DMS114 treated with DMSO at 0.1 percent for 48 hours (cell line): ENCODE results near the gene ELFN2.

Experiments
- DNase-seq: peaks from one replicate; lab custom pipeline; 2025; ENCODE audit not compliant: unreplicated experiment; lab: John Stamatoyannopoulos, UW

Gene ELFN2

GRCh38 chr22:37454857-37455686, 27.8 kb upstream of the ELFN2 start:
- no peak for DNase-seq

DNA sequence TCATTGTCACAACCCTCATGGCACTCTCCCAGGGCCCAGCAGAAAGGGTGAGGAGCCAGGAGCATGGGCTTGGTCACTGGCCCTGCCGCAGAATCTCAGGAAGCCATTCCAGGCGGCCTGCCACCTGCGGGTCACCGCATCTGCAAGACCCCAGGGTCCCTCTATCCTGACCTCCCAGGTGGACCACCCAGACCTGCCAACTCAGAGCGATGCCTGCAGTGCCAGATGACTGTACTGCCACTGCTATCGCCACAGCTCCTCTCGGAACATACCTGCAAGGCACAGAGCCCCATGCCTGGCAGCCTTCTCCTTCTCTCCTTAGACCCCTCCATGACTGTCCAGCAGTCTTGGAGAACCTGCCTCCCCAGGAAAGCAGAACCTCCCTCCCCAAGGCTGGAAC, 26.4 kb upstream of the ELFN2 start:
- no peak for DNase-seq

DNA sequence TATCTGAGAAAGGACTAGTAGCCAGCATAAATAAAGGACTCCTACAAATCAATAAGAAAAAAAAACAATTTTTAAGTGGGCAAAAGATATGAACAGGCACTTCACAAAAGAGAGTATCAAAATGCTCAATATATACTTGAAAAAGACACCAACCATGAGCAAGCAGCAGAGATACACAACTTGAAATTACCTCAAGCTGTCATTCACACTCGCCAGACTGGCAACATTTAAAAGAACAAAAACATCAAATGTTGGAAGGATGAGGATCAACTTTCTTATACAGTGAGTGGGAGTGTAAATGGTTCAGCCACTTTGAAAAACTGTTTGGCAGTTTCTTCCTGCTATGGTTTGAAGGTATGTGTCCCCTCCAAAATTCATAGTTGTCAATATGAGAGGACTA, 23.9 kb upstream of the ELFN2 start:
- DNase-seq = no peak

GRCh38 chr22:37449331-37450001, 22.2 kb upstream of the ELFN2 start:
- DNase-seq = no peak

GRCh38 chr22:37448516-37449127, 21.3 kb upstream of the ELFN2 start:
- no peak for DNase-seq

- DNase-seq = no peak
Observed at GRCh38 chr22:37445501-37445900, 18.2 kb upstream of the ELFN2 start.

GRCh38 chr22:37443977-37444376, 16.7 kb upstream of the ELFN2 start:
- no peak for DNase-seq

GRCh38 chr22:37443086-37443485, 15.8 kb upstream of the ELFN2 start:
- DNase-seq = no peak

- no peak for DNase-seq
Observed at GRCh38 chr22:37442537-37442936, 15.3 kb upstream of the ELFN2 start.

DNA sequence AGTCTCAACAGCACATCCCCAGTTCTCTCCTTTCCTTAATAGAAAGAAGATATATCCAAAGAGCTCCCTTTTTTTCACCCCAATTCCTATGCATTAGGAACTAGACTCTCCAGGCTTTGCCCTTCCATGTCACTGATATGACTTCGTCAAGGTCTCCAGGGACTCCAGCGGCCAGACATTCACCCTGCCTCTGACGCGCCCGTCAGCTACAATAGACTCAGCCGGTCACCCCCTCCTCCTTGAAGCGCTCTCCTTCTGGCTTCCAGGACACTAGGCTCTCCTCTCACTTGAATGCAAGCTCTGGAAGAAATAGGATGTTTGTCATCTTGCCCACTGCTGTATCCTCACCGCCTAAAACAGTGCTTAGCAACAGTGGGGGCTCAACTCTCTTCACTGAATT, 14.9 kb upstream of the ELFN2 start:
- no peak for DNase-seq

DNA sequence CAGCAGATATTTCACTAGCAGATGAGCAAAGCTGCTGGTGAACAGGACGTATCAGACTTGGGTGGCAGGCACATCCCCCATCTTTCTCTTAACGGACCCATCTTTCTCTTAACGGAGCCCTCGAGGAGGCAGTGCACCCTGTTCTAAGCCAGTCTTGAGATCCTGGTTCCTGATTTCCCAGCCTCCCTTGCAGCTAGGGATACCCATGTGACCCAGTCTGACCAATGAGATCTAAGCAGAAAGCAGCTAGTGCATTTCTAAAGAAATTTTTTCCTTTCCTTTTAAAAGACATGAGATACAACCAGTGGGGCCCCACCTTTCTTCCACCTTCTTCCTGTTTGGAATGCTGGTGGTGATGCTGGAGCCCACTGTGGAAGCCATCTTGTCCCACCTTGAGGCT, 13.6 kb upstream of the ELFN2 start:
- DNase-seq = no peak

- DNase-seq = no peak
Observed at GRCh38 chr22:37439347-37439746, 12.1 kb upstream of the ELFN2 start.

DNA sequence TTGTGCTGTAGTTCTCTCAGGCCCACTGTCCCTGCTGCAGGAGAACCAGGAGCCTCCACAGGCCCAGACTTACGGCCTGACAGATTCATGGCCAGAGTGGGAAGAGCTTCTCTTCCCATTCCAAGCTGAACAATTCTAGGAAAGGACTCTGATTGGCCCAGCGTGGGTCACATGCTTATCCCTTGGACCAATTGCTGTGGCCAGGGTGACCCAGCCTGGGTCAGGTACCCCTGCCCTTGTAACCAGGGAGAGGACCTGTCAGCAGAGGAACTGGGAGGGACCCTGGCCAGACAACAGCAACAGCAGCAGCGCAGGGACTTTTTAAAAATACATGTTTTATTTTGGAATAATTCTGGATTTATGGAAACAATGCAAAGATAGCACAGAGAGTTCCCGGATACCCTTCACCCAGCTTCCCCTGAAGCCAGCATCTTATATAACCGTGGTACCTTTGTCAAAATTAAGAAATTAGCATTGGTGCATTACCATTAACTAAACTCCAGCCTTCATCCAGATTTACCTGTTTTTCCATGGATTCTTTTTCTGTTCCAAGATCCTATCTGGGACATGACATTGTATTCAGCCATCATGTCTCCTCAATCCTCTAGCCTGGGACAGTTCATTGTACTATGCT, 8.8 kb upstream of the ELFN2 start:
- no peak for DNase-seq

DNA sequence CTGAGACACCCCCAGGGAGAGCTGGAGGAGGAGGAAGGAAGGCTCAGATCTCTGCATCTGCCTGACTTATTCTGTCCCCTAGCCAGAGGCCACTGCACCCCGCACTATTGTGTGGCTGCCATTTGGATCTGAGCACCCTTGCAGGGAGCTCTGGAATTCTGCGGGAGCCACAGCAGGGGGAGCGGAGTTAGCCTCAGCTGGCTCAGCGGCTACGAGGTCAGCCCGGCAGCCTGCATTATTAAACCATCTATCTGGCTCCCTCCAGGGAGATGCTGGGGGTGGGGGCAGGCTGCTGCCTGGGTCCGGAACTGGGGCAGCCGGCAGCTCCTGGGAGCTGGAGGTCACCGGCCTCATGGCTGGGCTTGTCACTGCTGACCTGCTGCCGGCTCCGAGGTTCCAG, 6.5 kb upstream of the ELFN2 start:
- DNase-seq = no peak

GRCh38 chr22:37432708-37433054, 5.4 kb upstream of the ELFN2 start:
- DNase-seq = no peak

DNA sequence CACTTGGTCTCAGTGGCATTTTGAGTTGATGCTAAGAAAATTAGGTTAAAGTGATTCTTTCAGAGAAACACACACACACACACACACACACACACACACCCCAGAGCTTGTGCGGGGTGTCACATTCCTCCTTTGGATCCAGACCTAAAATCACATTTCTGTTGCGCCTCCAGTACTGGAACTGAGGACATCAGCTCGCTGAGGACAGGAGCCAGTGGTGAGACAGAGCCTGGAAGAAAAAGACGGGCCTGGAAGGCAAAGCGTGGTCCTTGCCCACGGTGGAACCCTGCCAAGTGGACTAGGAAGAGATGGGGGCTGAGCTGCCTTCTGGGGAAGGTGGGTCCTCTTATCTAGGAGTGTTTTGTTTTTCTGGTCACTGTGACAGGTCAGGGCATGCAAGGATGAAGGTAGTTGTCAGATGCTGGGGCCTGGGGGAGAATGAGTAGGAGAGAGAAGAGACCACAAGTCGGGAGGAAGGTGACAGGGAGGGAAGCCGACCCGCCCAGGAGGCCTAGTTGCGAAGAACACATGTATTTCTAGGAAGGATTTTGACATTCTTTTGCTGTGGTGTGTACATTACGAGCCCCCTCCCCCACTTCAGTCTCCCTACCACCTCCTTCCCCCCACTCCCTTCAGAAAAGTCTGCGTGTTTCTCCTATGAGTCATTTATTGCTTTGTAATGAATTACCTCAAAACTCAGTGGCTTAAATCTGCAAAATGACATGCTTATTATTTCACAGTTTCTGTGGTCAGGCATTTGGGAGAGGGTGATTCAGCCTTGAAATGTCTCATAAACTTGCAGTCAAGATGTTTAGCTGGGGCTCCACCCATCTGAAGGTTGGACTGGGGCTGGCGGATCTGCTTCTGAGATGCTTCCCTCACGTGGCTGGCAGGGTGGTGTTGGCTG, 4.8 kb upstream of the ELFN2 start:
- DNase-seq = no peak

- DNase-seq = no peak
Observed at GRCh38 chr22:37431366-37431765, 4.1 kb upstream of the ELFN2 start.

DNA sequence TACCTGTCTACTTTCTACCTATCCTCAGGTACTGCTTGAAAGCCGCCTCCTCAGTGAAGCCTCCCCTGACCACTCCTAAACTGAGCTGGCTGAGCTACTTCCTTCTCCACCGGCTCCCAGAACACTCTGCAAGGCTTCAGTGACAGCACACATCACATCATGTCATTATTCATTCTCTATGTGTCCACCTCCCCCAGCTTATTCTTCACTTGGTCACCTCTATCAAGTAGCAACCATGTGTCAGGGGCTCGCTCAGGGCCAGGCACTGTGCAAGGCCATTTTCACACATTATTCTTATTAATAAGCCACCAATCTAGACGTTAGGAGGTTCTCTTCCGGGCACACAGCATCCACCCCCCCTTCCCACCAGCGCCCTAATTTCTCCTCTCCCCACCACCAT, 3.7 kb upstream of the ELFN2 start:
- DNase-seq = no peak

GRCh38 chr22:37428649-37429586, 1.6 kb upstream of the ELFN2 start:
- DNase-seq = peak; percentile 27
